NCI-H226 (cell line): Measurements from ENCODE around the gene EZH1.

ENCODE experiments used
- DNase-seq: peaks from one replicate; pipeline ENCODE4 v3.0.0-alpha.2; 2015

Gene EZH1

DNA sequence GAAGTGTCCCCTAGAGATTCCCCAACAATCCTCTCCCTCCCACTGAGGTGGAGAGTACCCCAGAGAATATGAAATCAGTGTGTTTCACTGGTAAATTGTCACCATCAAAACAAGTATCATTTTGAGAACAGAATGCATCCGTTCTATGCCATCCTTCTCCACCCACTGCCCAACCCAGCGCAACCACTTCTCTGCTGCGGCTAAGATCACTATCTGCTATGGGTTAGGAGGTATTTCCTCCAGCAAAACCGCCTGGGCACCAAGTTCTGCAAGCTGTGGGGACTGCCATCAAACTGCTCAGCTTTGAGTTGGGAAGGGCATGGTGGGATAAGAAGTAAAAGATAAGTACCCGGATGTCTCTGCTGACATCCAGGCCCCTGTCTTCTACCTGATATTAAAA lies 38.1 kb downstream of the EZH1 start:
- no peak for DNase-seq

DNA sequence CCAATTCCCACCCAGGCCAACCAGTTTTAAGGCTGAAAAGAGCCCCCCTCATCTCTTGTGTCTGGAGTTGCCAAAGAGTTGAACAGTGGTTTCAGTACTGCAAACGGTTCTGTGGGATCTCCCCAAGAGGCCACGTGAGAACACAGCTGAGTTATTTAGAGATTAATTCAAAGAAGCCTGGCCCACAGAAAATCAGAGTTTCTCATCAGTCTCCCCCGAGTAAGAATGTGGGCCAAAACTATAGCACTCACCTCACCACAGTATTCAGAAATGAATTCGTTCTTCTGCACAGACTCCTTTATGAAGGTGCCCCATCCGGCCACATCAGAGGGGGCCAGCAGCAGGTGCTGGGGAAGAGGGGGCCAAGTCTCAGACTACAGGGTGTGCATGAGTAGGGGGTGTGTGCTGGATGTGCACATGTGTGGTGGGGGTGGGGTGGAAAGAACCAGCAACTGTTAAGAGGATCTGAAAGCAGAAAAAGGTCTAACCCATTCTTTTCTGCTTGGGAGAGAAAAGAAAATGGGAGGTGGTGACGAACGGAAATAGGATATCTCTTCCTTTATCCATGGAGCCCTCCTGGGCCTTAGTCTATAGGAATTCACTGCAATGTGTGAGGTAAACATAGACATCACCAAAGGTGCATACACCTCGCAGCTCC lies 39.9 kb downstream of the EZH1 start:
- DNase-seq = no peak

DNA sequence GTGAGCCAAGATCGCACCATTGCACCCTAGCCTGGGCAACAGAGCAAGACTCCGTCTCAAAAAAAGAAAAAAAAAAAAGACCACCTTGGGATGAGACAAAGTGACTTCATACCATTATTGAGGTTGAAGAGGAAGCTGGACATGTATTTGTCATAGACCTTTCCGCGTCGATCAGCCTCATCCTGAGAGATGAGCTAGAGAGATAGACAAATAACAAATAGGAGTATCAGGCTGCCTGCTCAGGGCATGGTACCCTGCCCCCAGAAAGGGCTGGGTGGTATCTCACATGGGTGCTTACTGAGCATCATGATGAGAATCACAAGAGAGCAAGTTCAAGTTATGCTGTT lies 40.4 kb downstream of the EZH1 start:
- DNase-seq = no peak

DNA sequence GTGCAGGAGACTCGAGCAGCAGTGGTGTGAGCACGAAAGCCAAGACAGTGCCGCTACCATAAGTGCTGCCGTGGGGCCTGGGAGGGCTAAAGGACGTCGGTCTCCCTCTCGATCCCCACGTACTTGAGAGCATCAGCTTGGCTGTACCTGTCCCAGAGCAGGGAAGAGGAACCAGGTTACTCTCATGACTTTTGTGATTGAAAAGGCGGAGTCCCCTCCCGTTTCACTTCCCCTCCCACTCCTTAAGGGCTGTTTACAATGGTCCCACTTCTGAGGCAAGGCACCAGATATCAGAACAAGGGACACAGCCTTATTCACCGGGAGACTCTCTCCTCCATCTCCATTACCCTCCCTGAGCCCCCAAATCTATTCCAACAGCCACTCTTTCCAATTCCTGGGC lies 42.4 kb downstream of the EZH1 start:
- DNase-seq = no peak

DNA sequence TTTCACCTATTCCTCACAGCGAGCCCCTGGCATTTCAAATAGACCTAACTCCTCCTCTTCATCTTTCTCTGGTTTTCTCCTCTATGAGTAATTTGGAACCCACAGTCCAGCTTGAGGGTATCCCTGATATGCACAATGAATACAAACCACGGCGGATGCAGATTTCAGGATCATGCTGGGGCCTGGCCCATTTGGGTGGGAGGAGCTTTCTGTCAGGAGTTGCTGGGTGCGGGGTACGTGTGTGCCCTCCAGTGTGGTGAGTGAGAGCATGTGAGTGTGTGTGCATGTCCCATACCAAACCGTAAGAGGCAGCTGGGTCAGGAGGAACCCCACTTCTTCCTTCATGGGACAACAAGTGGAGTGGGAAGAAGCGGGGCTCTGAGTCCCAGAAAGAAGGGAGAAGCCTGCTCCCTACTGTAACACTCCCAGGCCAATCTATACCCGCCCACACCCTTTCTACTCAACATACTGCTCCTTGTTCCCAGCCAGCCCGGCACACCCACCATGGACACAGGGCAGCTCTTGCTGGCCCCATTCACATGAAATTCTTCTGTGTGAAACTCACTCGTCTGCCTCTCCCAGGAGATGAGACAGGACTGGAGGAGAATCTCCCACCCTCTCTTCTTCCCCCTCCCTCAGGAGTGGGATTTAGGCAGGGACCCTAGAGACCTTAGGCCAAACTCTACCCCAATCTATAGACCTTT lies 44.1 kb downstream of the EZH1 start:
- no peak for DNase-seq

DNA sequence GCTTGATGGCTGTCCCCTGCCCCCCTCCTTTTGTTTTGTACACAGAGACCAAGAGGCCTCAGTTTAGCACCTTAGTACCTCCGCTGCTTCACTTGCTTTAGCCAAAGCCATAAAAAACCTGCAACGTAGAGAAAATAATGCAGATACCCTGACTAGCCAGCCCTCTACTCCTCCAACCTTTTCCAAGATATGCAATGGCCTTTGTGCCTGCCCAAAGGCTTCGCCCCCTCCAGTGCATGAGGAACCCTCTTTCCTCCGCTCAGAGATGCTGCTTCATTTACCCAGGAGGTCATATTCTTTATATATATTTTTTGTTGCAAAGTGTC lies 45.5 kb downstream of the EZH1 start:
- no peak for DNase-seq

DNA sequence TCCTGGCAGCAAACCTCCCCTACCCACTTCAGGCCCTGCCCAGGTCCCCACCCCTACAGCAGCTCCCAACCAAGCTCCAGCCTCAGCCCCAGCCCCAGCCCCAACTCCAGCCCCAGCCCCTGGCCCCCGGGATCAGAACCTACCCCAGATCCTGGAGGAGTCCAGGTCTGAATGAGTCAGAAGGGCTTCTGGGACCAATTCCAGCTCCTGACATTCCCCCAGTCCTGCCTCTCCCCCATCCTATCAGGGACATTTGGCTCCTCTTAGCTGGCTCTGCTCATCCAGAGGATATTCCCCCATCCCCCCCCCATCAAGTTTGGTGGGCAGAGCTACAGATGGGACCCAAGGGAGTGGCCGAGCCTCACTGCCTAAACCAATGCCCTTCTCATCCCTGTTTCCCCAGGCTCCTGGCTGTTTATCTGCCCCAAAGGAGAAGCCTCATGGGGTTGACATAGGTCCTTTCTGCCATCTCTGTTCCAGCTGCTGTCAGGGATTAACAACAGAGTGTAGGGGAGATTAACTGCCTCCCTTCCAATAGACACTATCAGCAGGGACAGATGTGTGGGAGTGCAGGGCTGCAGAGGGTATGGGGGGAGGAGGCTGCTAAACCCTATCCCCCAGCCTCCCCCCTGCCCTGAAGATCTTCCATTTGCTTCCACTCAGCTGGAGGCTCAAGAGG lies 46.0 kb downstream of the EZH1 start:
- peak; percentile 71 for DNase-seq

DNA sequence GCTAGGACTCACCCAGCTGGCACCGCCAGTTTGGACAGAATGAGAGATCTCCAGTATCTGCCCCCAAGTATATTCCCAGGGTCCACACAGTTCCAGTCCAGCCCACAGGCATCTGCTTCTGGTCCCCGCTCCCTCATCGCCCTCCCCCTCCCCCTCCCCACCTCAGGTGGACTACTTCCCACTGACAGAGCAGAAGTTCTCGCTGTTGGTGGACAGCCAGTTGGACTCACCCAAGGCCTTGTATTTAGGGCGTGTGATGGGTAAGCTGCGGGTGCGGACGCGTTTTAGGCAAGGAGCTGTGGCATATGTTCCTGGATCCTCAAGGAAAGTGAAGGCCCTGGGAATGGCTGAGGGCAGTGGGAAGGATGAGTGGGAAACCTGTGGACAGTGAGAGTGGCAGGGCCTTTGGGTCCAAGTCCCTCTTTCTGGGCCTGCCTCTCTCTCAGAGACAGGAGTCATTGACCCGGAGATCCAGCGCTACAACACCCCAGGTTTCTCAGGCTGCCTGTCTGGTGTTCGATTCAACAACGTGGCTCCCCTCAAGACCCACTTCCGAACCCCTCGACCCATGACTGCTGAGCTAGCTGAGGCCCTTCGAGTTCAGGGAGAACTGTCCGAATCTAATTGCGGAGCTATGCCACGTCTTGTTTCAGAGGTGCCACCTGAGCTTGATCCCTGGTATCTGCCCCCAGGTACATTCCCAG lies 47.6 kb downstream of the EZH1 start:
- no peak for DNase-seq

DNA sequence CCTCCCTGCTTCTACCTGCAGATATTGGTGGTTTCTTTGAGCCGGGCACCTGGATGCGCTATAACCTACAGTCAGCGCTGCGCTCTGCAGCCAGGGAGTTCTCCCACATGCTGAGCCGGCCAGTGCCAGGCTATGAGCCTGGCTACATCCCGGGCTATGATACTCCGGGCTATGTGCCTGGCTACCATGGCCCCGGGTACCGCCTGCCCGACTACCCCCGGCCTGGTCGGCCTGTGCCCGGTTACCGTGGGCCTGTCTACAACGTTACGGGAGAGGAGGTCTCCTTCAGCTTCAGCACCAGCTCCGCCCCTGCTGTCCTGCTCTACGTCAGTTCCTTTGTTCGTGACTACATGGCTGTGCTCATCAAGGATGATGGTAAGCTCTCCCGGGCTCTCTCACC lies 49.3 kb downstream of the EZH1 start:
- DNase-seq = no peak

DNA sequence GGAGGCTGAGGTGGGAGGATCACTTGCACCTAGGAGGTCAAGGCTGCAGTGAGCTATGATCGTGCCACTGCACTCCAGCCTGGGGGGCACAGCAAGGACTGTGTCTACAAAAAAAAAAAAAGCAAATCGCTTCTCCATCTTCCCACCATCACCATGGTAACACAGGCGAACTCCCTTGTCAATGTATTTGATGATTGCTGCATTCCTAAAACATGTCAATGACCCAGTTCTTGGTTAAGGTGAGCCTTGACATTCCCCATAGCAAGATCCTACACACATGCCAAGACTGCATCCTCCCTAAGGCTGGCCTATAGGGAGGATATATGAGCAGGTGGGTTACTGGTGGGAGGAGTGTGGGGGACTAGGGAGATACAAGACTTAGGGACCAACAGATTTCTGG lies 50.3 kb downstream of the EZH1 start:
- DNase-seq = no peak

DNA sequence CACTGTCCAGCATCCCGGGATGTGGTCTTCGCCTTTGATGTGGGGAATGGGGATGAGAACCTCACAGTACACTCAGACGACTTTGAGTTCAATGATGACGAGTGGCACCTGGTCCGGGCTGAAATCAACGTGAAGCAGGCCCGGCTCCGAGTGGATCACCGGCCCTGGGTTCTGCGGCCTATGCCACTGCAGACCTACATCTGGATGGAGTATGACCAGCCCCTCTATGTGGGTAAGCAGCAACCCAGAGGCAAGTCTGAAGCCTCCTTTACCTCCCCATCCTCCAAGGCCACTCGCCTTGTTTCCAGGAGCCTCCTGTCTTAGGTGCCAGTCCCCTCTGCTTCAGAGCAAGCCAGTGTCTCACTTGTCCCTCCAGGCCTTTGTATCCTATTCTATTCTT lies 52.4 kb downstream of the EZH1 start:
- no peak for DNase-seq

DNA sequence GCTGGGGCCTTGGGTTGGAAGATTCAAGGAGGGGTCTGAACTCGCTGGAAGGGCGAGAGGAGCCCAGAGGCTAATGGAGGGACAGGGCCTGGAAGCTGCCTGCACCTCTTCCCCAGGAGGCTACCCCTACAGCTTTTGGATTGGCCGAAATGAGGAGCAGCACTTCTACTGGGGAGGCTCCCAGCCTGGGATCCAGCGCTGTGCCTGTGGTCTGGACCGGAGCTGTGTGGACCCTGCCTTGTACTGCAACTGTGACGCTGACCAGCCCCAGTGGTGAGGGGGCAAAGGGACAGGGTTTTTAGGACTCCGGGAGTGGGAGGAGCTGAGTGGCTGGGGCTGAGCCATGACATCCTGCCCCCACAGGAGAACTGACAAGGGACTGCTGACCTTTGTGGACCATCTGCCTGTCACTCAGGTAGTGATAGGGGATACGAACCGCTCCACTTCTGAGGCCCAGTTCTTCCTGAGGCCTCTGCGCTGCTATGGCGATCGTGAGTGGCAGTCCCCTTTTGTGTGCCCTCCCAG lies 53.8 kb downstream of the EZH1 start:
- DNase-seq = no peak

DNA sequence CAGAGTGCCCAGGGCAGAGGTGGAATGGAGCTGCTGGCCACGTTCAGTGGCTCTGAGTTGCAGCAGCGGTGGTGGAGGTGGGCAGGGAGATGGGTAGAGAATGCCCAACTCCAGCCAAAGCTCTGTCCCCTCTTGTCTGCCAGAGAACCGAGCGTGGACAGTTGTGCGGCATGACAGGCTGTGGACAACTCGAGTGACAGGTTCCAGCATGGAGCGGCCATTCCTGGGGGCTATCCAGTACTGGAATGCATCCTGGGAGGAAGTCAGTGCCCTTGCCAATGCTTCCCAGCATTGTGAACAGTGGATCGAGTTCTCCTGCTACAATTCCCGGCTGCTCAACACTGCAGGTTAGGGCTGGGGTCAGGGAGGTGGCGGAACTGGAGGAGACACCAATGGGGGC lies 54.2 kb downstream of the EZH1 start:
- DNase-seq = no peak

DNA sequence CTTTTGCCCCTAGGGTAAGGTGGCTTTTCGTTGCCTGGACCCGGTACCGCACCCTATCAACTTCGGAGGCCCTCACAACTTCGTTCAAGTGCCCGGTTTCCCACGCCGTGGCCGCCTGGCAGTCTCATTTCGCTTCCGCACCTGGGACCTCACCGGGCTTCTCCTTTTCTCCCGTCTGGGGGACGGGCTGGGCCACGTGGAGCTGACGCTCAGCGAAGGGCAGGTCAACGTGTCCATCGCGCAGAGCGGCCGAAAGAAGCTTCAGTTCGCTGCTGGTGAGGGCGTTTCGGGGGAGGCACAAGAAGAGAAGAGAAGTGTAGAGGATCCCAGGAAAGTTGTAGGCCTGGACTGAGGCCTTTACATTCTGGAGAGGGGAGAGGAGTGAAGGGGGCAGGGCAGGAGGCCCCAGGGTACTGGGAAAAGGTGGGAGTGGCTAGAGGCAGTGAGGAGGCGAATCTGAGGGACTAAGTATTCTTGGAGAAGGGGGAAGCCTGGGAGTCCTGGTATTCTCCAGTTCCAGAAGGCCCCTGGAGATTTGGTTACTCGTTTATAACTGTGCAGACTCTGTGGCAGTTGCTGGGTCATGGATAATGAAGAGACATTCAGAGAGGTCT lies 57.0 kb downstream of the EZH1 start:
- DNase-seq = no peak

DNA sequence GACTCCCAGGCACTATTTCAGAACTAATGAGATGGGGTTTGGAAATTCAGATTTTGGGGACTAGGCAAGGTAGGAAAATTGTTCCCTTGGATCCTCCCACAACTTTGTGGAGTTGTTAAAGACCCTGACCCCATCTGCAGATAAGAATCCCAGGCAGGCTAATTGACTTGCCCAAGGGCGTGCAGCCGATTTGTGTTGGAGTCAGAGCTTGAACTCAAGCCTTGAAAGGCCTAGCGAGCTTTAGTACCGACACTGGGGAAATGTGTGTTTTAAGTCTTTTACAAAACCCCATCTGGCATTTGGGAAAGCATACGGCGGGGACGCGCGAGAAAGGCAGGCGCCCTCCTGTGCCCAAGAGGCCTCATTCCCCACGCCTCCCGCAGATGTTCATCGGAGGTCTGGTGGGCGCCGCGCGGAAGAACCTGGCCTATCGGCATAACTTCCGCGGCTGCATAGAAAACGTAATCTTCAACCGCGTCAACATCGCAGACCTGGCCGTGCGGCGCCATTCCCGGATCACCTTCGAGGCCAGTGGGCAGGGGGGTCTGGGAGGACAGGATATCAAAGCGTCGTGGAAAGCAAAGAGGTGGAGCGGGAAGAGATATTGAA lies 58.2 kb downstream of the EZH1 start:
- no peak for DNase-seq

DNA sequence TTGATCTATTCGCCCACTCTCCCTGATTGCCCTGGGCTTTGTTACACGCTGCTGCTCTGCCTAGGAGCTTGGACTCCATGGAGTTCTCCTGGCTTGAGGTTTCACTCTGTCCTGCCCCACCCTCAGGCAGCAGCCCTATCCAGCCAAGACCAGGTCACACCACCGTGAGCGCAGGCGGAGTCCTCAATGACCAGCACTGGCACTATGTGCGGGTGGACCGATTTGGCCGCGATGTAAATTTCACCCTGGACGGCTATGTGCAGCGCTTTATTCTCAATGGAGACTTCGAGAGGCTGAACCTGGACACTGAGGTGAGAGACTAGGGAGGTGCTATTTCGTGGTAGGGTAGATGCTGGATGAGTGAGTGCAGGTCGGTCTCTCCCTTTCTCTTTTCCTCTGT lies 59.0 kb downstream of the EZH1 start:
- DNase-seq = no peak

DNA sequence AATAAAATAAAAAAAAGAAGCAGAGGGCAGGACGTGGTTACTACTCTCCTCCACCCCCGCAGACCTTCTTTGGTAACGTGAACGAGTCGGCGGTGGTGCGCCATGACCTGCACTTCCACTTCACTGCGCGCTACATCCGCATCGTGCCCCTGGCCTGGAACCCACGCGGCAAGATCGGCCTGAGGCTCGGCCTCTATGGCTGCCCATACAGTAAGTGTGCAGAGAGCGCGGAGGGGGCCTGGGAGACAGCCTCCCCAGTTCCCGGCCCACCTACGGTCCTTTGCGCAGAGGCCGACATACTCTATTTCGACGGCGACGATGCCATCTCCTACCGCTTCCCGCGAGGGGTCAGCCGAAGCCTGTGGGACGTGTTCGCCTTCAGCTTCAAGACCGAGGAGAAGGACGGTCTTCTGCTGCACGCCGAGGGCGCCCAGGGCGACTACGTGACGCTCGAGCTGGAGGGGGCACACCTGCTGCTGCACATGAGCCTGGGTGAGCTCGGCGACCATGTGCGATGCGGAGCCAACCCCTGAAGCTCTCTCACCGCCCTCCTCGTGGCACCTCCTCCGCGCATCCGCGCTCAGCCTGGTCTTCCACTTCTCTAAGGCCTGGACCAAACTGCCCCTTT lies 59.8 kb downstream of the EZH1 start:
- no peak for DNase-seq

DNA sequence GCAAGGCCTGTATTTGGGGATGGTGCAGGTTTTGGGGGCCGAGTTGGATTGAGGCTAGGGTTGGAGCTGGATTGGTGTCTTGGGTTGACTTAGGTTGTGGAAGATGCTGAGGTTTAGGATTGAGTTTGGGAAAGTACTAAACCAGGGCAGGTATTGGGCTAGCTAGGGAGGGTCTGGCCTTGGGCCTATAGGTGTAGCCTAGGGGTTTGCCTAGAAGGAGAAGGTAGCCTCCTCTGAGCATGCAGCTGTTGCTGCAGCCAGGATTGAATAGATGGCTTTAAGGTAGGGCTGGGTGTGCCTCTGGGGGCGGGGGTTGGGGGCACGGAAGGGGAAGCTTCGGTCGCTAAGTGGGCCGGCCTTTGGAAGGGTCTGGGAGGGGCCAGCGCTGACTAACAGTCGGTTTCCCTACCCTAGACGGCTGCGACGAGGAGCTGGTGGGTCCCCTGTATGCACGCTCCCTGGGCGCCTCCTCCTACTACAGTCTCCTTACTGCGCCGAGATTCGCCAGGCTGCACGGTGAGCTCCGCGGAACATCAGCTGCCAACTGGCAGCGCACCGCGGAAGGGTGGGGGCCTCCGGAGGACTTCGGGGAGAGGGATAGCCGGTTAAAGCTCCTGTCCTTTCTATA lies 61.3 kb downstream of the EZH1 start:
- no peak for DNase-seq

DNA sequence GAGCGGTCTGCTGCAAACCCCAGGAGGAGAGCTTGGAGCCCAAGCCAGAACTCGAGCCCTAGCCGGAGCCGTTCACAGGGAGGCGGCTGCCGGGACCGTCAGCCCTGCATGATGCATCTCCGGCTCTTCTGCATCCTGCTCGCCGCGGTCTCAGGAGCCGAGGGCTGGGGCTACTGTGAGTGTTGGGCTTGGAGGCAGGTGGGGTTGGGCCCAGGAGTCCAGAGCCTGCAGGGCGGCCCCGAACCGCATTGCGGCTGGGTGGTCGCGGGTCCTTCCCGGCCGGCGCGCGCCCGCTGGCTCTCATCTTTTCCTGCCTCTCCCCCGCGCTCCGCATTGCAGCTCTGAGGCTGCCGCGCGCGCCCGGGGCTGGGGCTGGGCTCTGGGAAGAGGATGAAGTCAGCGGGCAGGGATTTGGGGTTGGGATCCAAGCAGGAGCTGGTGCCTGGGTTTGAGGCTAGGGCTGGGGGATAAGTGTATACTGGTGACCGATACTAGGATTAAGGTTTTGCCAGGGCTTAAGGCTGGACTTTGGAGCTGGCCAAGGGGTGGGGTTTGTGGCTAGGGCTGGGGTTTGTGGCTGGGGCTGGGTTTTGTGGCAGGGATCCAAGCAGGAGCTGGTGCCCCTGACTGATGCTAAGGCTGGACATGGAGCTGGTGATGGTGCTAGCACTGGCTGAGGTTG lies 62.0 kb downstream of the EZH1 start:
- peak; percentile 70 for DNase-seq

DNA sequence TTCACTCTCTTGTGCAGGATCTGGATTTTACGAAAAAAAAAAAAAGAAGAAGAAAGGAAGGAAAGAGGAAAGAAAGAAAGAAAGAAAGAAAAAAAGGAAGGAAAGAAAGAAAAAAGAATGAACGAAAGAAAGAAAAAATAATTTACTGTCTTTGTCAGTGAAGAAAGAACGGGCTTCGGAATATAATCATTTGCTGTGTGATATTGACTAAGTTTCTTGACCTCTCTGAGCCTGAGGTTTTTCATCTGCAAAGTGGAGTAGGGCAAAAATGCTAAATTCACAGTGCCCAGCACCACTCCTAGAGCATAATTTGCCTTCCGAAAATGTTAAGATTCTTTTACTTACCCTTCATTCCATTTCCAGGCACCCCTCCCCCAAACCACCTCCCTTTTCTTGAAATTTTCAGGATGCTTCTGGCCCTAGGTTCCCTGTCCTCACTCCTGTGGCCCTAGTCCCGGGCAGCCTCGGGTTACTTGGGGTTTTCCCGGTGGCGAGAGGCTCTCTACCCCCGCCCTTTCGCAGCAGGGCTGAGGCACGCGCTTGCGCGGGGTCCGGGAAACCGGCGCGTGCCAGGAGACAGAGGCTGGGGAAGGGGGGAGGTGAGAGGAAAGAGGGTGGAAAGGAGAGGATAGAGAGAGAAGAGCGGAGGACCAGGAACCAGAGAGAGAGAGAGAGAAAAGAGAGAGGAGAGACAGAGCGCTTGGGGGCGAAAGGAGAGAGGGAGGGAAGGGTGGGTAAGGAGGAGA lies 62.7 kb downstream of the EZH1 start, which contains the start of gene CNTNAP1:
Gene CNTNAP1, plus strand, starts transcription at position 556 of the 746 bp plus-strand sequence. CDS start 299 bp downstream, outside the sequence.
- peak; percentile 79 for DNase-seq
